HG02852 (cell line): ENCODE measurements around the gene XIAP.
A peak's percentile ranks its signal among the peaks of the same experiment; 100 is the strongest.

Experiments used
- ATAC-seq: cut with Tn5 transposase; IDR thresholded peaks from one replicate; pipeline ENCODE4 v1.9.1; 2021; ENCODE audit warnings: mild to moderate bottlenecking, moderate library complexity; ENCODE audit not compliant: unreplicated experiment

Gene XIAP

GRCh38 chrX:123949846-123950245, 90.0 kb downstream of the XIAP start:
- ATAC-seq: no peak

GRCh38 chrX:123959281-123960063, 99.6 kb downstream of the XIAP start:
- no peak for ATAC-seq

GRCh38 chrX:123960956-123961267, 101.1 kb downstream of the XIAP start:
- ATAC-seq: no peak

GRCh38 chrX:123961268-123962005, 101.6 kb downstream of the XIAP start, which contains the start of gene STAG2:
STAG2 (plus strand) TSS chrX:123961706; CDS start chrX:124022628, 60,922 bp downstream.
- no peak for ATAC-seq

- ATAC-seq: no peak
Measured at GRCh38 chrX:123962006-123962467, 102.2 kb downstream of the XIAP start.

GRCh38 chrX:123962794-123963373, 103.0 kb downstream of the XIAP start:
- ATAC-seq: peak; percentile 64
